SK-N-SH (cell line): ENCODE data around the gene RPL3.

ENCODE experiments used
- EP300 ChIP-seq, 2 experiments: IDR thresholded peaks; 2 replicates each; pipeline versions ENCODE4 v1.4.0 to v1.6.1; 2012; ENCODE audit warnings: borderline replicate concordance in 1 of 2, low read depth in 1 of 2, low read length in 1 of 2
- FOXM1 ChIP-seq: IDR thresholded peaks from 2 replicates; pipeline ENCODE4 v1.4.0; 2012; ENCODE audit warnings: low read depth, mild to moderate bottlenecking
- GATA2 ChIP-seq: sonication (generic); formaldehyde crosslinking; IDR thresholded peaks from 2 replicates; pipeline ENCODE4 v1.5.0; 2020; ENCODE audit warnings: mild to moderate bottlenecking, missing genetic modification reagents
- NRF1 ChIP-seq: IDR thresholded peaks from 2 replicates; pipeline ENCODE4 v1.6.1; 2012; ENCODE audit warnings: low read depth, mild to moderate bottlenecking, low read length
- RAD21 ChIP-seq: IDR thresholded peaks from 2 replicates; pipeline ENCODE4 v1.6.1; 2012; ENCODE audit warnings: mild to moderate bottlenecking, low read length
- RFX5 ChIP-seq: IDR thresholded peaks from 2 replicates; pipeline ENCODE4 v1.6.1; 2012; ENCODE audit warnings: mild to moderate bottlenecking, improper control_type of control experiment, low read length
- RXRA ChIP-seq: IDR thresholded peaks from 2 replicates; pipeline ENCODE4 v1.4.0; 2012; ENCODE audit warnings: low read depth, mild to moderate bottlenecking, borderline replicate concordance
- SMC3 ChIP-seq: IDR thresholded peaks from 2 replicates; pipeline ENCODE4 v1.6.1; 2012; ENCODE audit warnings: low read depth, low read length, improper control_type of control experiment
- TAF1 ChIP-seq: IDR thresholded peaks from 2 replicates; pipeline ENCODE4 v1.6.1; 2012; ENCODE audit warnings: low read depth, mild to moderate bottlenecking, low read length, moderate library complexity, borderline replicate concordance
- TF ChIP-seq, protein P1 (sequence below): fragments of 200-600 bp; sonication (generic); IDR thresholded peaks from 2 replicates; pipeline ENCODE4 v1.6.1; 2017; ENCODE audit warnings: antibody characterized with exemption, mild to moderate bottlenecking, moderate library complexity
- TF ChIP-seq, protein P2 (sequence below): IDR thresholded peaks from 2 replicates; pipeline ENCODE4; 2012
- TF ChIP-seq, protein P3 (sequence below): IDR thresholded peaks from 2 replicates; pipeline ENCODE4 v1.4.0; 2012; ENCODE audit warnings: low read depth

DNA sequence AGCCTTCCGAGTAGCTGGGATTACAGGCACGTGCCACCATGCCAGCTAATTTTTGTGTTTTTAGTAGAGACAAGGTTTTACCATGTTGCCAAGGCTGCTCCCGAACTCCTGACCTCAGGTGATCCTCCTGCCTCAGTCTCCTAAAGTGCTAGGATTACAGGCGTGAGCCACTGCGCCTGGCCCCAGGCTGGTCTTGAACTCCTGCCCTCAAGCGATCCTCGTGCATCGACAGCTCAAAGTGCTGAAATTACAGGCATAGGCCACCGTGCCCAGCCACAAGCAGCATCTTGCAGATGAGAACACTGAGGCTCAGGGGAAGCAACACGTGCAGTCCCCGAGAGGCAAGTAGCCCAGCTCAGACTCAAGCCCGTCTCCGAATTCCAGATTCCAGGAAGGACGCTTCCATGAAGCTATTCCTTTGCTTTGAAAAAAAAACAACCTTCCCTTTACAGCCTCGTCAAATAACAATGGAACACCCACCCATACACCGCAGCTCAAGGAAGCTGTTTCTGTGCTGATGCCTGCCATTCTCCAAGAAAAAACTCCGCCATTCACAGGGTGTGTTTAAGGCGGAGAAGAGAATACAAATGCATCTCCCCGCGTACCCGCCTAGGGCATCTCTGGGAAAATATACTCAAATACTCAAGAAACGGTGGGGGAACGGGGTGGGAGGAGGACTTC lies 40.1 kb downstream of the RPL3 start:
- TF ChIP-seq RAD21 (no peak), EP300 (IDR thresholded peaks at IDR 0.05; ENCODE audit: borderline replicate concordance in 1 of 2, low read depth in 1 of 2, low read length in 1 of 2) (no peak), RXRA (no peak), GATA2 (CRISPR knock-in tag) (no peak), RFX5 (no peak), SMC3 (no peak), TAF1 (no peak), NRF1 (no peak), FOXM1 (no peak)
- TF ChIP-seq, protein P1, sequence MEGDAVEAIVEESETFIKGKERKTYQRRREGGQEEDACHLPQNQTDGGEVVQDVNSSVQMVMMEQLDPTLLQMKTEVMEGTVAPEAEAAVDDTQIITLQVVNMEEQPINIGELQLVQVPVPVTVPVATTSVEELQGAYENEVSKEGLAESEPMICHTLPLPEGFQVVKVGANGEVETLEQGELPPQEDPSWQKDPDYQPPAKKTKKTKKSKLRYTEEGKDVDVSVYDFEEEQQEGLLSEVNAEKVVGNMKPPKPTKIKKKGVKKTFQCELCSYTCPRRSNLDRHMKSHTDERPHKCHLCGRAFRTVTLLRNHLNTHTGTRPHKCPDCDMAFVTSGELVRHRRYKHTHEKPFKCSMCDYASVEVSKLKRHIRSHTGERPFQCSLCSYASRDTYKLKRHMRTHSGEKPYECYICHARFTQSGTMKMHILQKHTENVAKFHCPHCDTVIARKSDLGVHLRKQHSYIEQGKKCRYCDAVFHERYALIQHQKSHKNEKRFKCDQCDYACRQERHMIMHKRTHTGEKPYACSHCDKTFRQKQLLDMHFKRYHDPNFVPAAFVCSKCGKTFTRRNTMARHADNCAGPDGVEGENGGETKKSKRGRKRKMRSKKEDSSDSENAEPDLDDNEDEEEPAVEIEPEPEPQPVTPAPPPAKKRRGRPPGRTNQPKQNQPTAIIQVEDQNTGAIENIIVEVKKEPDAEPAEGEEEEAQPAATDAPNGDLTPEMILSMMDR: no peak
- TF ChIP-seq, protein P2, sequence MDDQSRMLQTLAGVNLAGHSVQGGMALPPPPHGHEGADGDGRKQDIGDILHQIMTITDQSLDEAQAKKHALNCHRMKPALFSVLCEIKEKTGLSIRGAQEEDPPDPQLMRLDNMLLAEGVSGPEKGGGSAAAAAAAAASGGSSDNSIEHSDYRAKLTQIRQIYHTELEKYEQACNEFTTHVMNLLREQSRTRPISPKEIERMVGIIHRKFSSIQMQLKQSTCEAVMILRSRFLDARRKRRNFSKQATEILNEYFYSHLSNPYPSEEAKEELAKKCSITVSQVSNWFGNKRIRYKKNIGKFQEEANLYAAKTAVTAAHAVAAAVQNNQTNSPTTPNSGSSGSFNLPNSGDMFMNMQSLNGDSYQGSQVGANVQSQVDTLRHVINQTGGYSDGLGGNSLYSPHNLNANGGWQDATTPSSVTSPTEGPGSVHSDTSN: no peak
- TF ChIP-seq, protein P3, sequence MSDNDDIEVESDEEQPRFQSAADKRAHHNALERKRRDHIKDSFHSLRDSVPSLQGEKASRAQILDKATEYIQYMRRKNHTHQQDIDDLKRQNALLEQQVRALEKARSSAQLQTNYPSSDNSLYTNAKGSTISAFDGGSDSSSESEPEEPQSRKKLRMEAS: no peak
